ENCODE results near the gene NTN1. TPM values are rescaled to one million over a fixed set of nuclear protein-coding genes. Genes with fewer than 3 reads are reported as not detected.

Gene NTN1
- total RNA-seq, 1 donor from 2014 or later = 29.6 TPM

DNA sequence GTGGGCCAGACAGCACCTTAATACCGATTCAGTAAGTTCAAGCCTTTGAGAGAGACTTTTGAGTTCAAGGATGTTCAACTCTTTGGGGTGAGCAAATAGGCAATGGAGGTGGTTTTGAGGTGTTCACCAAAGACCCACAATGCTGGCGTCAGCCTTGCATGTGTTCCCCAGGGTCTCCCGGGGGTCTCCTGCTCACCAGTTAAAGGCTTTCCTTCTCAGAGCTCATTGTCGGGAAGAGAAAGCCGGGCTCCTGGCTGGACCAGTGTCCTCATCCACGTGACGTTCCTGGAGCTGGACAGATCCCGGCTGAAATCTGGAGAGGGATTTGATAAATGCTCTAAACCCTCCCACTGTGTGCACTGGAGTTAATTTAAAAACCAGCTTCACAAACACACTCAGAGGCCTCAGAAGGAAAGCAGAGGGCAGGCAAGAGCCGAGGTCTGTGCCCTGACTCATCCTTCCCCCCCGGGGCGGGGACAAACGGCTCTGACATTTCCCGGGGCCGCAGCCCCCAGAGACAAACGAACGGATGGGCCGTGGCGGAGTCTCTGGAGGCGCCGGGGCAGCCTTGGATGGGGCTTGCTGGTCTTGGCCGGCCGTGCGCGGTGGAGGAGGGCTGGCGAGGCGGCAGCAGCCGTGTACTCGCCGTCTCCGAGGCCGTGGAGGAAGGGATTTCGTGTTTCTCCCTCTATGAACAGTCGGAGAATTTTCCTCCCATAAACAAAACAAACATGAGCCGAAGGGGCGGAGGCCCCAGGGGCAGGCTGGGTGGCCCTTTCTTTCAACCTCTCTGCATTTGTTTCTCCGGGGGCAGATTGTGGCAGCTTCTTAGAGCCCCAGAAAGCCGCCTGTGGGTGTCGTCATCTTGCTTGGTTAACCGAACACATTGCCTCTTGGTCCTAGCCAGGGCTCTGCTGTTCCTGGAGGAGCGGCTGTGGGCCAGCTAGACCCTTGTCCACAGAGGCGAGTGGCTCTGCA, 94.2 kb downstream of the NTN1 start:
- intact Hi-C loops (cut with DNase I) = loop anchor here (5.0 kb wide), 1 partner anchor 177 kb away; no protein-coding TSS in a partner anchor
- H3K4me3 ChIP-seq = peak overlapping the region; percentile 46 to 59
- H3K27me3 ChIP-seq = no peaks in the 10 kb centered on the region
- H3K9me3 ChIP-seq = no peaks in the 10 kb centered on the region
- H3K36me3 ChIP-seq = no peaks in the 10 kb centered on the region
- H3K4me1 ChIP-seq = peaks cover 0 to 11% of the 10 kb centered on the region in 2 donors
- peak in 2 of 3 experiments; percentile 45 to 65 for TF ChIP-seq CTCF (IDR thresholded peaks at IDR 0.05)
- peak; percentile 35 to 89 for DNase-seq (ENCODE audit: low spot score in 2 of 2)
- H3K27ac ChIP-seq = peak overlapping the region; percentile 88 to 93

GRCh38 chr17:9116311-9116835, 95.1 kb downstream of the NTN1 start:
- H3K27ac ChIP-seq = peak overlapping the region; percentile 88 to 93
- no peak for TF ChIP-seq CTCF (IDR thresholded peaks at IDR 0.05)
- H3K4me1 ChIP-seq = peaks cover 0 to 11% of the 10 kb centered on the region in 2 donors
- H3K27me3 ChIP-seq = no peaks in the 10 kb centered on the region
- H3K4me3 ChIP-seq = peak overlapping the region; percentile 46 to 59
- no peaks in the 10 kb centered on the region for H3K9me3 ChIP-seq
- intact Hi-C loops (cut with DNase I) = loop anchor here (5.0 kb wide), 1 partner anchor 176 kb away; no protein-coding TSS in a partner anchor
- no peaks in the 10 kb centered on the region for H3K36me3 ChIP-seq
- no peak for DNase-seq (ENCODE audit: low spot score in 2 of 2)

GRCh38 chr17:9116861-9117568, 95.7 kb downstream of the NTN1 start:
- Histone ChIP-seq H3K4me1 (peaks cover 0 to 17% of the 10 kb centered on the region in 2 donors), H3K9me3 (no peaks in the 10 kb centered on the region), H3K27me3 (no peaks in the 10 kb centered on the region), H3K36me3 (no peaks in the 10 kb centered on the region), H3K27ac (peak overlapping the region; percentile 88 to 93), H3K4me3 (no peak overlapping the region)
- intact Hi-C loops (cut with DNase I) = loop anchor here (5.0 kb wide), 1 partner anchor 175 kb away; no protein-coding TSS in a partner anchor
- TF ChIP-seq CTCF (IDR thresholded peaks at IDR 0.05) = no peak
- DNase-seq (ENCODE audit: low spot score in 2 of 2) = no peak

DNA sequence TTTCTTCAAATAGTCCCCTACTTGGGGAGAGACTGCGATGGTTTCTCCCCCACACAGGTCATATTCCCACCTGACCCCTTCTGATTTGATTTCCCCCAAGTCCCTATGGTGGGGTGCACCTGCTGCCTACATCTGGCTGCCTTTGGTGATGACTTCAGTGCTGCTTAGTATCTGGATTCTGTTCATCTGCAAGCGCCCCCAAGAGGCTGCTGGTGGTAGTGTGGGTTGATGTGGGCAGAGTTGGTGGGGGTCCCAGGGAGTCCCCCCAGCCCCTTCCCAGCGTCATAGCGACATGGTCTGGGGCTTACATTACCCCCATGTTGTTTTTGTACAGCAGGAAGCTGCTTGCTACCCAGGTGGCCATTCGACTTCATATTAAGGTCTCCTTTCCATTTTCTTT, 99.2 kb downstream of the NTN1 start:
- DNase-seq (ENCODE audit: low spot score in 2 of 2) = no peak
- peak overlapping the region; percentile 35 to 69 for H3K27ac ChIP-seq
- no peaks in the 10 kb centered on the region for H3K9me3 ChIP-seq
- H3K36me3 ChIP-seq = no peaks in the 10 kb centered on the region
- TF ChIP-seq CTCF (IDR thresholded peaks at IDR 0.05) = peak; percentile 19 to 51 (median 46)
- H3K4me3 ChIP-seq = no peak overlapping the region
- intact Hi-C loops (cut with DNase I) = loop anchor here (5.0 kb wide), 2 partner anchors 98 to 122 kb away; partner anchors contain the start of gene NTN1
- H3K27me3 ChIP-seq = no peaks in the 10 kb centered on the region
- peaks cover 0 to 22% of the 10 kb centered on the region in 2 donors for H3K4me1 ChIP-seq

DNA sequence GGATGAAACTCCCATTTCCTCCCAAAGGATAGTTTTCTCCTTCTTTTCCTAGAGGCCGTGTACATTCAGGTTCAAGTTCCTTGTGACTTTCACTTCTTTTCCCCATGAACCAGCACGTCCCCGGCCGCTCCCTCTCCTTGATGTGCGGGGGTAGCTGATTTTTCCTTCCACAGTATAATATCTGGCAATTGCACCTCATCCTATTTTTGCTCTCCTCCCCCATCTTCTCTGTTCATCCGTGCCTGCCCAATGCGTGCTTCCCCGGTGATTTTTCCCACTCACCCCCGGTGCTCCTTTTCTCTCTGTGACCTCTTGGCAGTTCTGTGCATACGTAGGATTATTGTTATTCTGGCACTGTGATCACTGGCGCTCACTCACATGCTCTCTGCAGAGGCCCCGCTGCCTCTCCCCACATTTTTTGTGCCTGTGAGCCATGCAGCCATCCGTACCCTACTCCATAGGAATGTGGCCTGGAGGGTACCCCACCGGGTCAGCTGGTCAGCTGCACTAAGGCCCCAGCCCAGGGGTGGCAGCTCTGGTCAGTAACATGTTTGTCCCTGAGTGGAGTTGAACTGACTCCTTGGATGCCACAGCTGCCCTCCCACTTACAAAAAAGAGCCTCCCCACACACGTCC, 100.0 kb downstream of the NTN1 start:
- peaks cover 0 to 15% of the 10 kb centered on the region in 2 donors for H3K4me1 ChIP-seq
- H3K36me3 ChIP-seq = no peaks in the 10 kb centered on the region
- H3K27me3 ChIP-seq = no peaks in the 10 kb centered on the region
- no peak for TF ChIP-seq CTCF (IDR thresholded peaks at IDR 0.05)
- H3K9me3 ChIP-seq = no peaks in the 10 kb centered on the region
- H3K4me3 ChIP-seq = peak overlapping the region in 1 of 2 donors; percentile 36
- H3K27ac ChIP-seq = peak overlapping the region; percentile 35 to 69
- no peak for DNase-seq (ENCODE audit: low spot score in 2 of 2)
- intact Hi-C loops (cut with DNase I) = loop anchor here (5.0 kb wide), 2 partner anchors 99 to 121 kb away; partner anchors contain the start of gene NTN1

Data from ascending aorta (tissue), 2 donors.